Measurements from ENCODE around the gene OGFOD1. TPM values are rescaled to one million over a fixed set of nuclear protein-coding genes. Genes with fewer than 3 reads are reported as not detected.

Gene OGFOD1
- total and polyA plus RNA-seq, 2 of the 13 experiments (the other 11 are each of a cell fraction or from before 2014, with no cell fraction given) = 35.2 to 81.3 TPM

GRCh38 chr16:56450275-56450985 lies 924 bp upstream of the OGFOD1 start (continued):
- TF ChIP-seq ZBTB8A (CRISPR knock-in tag; IDR thresholded peaks at IDR 0.05; ENCODE audit: borderline replicate concordance, low read depth) = no peak
- TF ChIP-seq DBP (CRISPR knock-in tag; IDR thresholded peaks at IDR 0.05; ENCODE audit: not compliant biosample characterization) = no peak
- TF ChIP-seq ZHX1 (CRISPR knock-in tag; IDR thresholded peaks at IDR 0.05; ENCODE audit: low read depth) = no peak
- TF ChIP-seq PHF8 (CRISPR knock-in tag; IDR thresholded peaks at IDR 0.05) = no peak
- TF ChIP-seq MLXIP (CRISPR knock-in tag; IDR thresholded peaks at IDR 0.05; ENCODE audit: borderline replicate concordance) = no peak
- TF ChIP-seq ETS1 (CRISPR knock-in tag; IDR thresholded peaks at IDR 0.05) = 0 out of 2 replicates have a peak, but pooled peaks have one; percentile 29
- no peak for TF ChIP-seq ZNF383 (CRISPR knock-in tag; IDR thresholded peaks at IDR 0.05; ENCODE audit: borderline replicate concordance)
- no peak for TF ChIP-seq DMAP1 (CRISPR knock-in tag; IDR thresholded peaks at IDR 0.05)
- TF ChIP-seq HNRNPH1 (optimal IDR thresholded peaks at IDR 0.05; ENCODE audit: low read depth, low read length) = no peak
- TF ChIP-seq WIZ (CRISPR knock-in tag; IDR thresholded peaks at IDR 0.05) = no peak
- no peak; the same call in 1 of the 2 replicates for TF ChIP-seq ZNF879 (CRISPR knock-in tag; IDR thresholded peaks at IDR 0.05)
- TF ChIP-seq AHDC1 (CRISPR knock-in tag; IDR thresholded peaks at IDR 0.05; ENCODE audit: borderline replicate concordance) = no peak
- no peak for TF ChIP-seq HHEX (CRISPR knock-in tag; IDR thresholded peaks at IDR 0.05)
- no peak; the same call in 1 of the 2 replicates for TF ChIP-seq SAFB2 (CRISPR knock-in tag; IDR thresholded peaks at IDR 0.05; ENCODE audit: borderline replicate concordance, low read depth)

All from HepG2 (cell line).